ENCODE data around the gene CDC16. TPM values are rescaled to one million over a fixed set of nuclear protein-coding genes. Genes with fewer than 3 reads are reported as not detected.

The CDC16 gene
- total RNA-seq, 1 donor from 2014 or later = 83.0 TPM

- Mint-ChIP-seq H3K4me1 (ENCODE audit: low read depth) (peaks cover 51% of the 10 kb centered on the region), H3K9me3 (ENCODE audit: low read depth) (peaks cover 2% of the 10 kb centered on the region), H3K27ac (ENCODE audit: unreplicated experiment) (peak overlapping the region; percentile 93), H3K4me3 (ENCODE audit: unreplicated experiment) (peak overlapping the region; percentile 46), H3K27me3 (ENCODE audit: low read depth) (no peaks in the 10 kb centered on the region), H3K36me3 (ENCODE audit: low read depth) (peaks cover 23% of the 10 kb centered on the region)
- no peak for TF ChIP-seq CTCF (IDR thresholded peaks at IDR 0.05)
- no peak for DNase-seq (ENCODE audit: low spot score)
Observed at GRCh38 chr13:114319441-114319913, 84.8 kb downstream of the CDC16 start.

- no peak for DNase-seq (ENCODE audit: low spot score)
- Mint-ChIP-seq H3K27me3 (ENCODE audit: low read depth) (no peaks in the 10 kb centered on the region), H3K4me1 (ENCODE audit: low read depth) (peaks cover 47% of the 10 kb centered on the region), H3K4me3 (ENCODE audit: unreplicated experiment) (no peak overlapping the region), H3K36me3 (ENCODE audit: low read depth) (peaks cover 28% of the 10 kb centered on the region), H3K27ac (ENCODE audit: unreplicated experiment) (peak overlapping the region; percentile 93), H3K9me3 (ENCODE audit: low read depth) (peaks cover 2% of the 10 kb centered on the region)
- TF ChIP-seq CTCF (IDR thresholded peaks at IDR 0.05) = no peak
Observed at GRCh38 chr13:114320065-114320464, 85.4 kb downstream of the CDC16 start.

- Mint-ChIP-seq H3K4me3 (ENCODE audit: unreplicated experiment) (no peak overlapping the region), H3K27ac (ENCODE audit: unreplicated experiment) (no peak overlapping the region), H3K27me3 (ENCODE audit: low read depth) (no peaks in the 10 kb centered on the region), H3K36me3 (ENCODE audit: low read depth) (peaks cover 32% of the 10 kb centered on the region), H3K9me3 (ENCODE audit: low read depth) (peaks cover 2% of the 10 kb centered on the region), H3K4me1 (ENCODE audit: low read depth) (peaks cover 45% of the 10 kb centered on the region)
- DNase-seq (ENCODE audit: low spot score) = no peak
- no peak for TF ChIP-seq CTCF (IDR thresholded peaks at IDR 0.05)
Observed at GRCh38 chr13:114321256-114321655, 86.6 kb downstream of the CDC16 start.

Small RNA genes within 50 kb of the gene (microRNA-seq; reads per million reads assigned to microRNA genes)
- gene MIR4502 (ENCODE audit: borderline number of aligned reads) (not detected), gene MIR548AR (ENCODE audit: borderline number of aligned reads) (not detected)

Other genes with a start within 250 kb of the CDC16 start
- gene RASA3, start 102.3 kb upstream of the CDC16 start, total RNA-seq = 29.9 to 40.0 TPM (median 31.2 TPM) in 3 replicates
- not detected in 3 replicates for gene CFAP97D2, start 55.6 kb upstream of the CDC16 start, total RNA-seq
- 44.4 to 48.7 TPM (median 46.2 TPM) in 3 replicates for gene UPF3A, start 46.7 kb downstream of the CDC16 start, total RNA-seq
- 22.0 to 25.0 TPM (median 23.5 TPM) in 3 replicates for gene CHAMP1, start 79.6 kb downstream of the CDC16 start, total RNA-seq

Measured in chondrocyte (in vitro differentiated cells).